Naive thymus-derived CD4-positive, alpha-beta T cell (primary cell): ENCODE results near the gene DNM3. TPM values are rescaled to one million over a fixed set of nuclear protein-coding genes. Genes with fewer than 3 reads are reported as not detected.

Source experiments
- ATAC-seq: fragments of 150-1000 bp; cut with Tn5 transposase; 2 replicates; pipeline ENCODE4 v1.10.0; 2021; ENCODE audit warnings: mild to moderate bottlenecking, moderate library complexity
- CTCF ChIA-PET: fragments of 350-600 bp; sonication (Branson Sonifier 250); formaldehyde crosslinking; loops from one replicate; lab custom pipeline; 2021; ENCODE audit warnings: antibody characterized with exemption; lab: Charles Lee
- POLR2A ChIA-PET: fragments of 350-600 bp; sonication (Branson Sonifier 250); formaldehyde crosslinking; loops from one replicate; lab custom pipeline; 2021; ENCODE audit warnings: antibody characterized with exemption, inconsistent platforms; lab: Charles Lee
- DNase-seq, 9 donors: peaks; one replicate each; pipeline versions ENCODE4 v3.0.0 to v3.0.0-alpha.2; 2020 to 2022; ENCODE audit warnings: mixed read lengths in 1 of 9
- H3K27ac ChIP-seq: one replicate; pipeline ENCODE4 v1.7.0; 2013; ENCODE audit warnings: mild to moderate bottlenecking, low read depth, low read length, moderate library complexity
- H3K27me3 ChIP-seq, 2 donors: one replicate each; pipeline ENCODE4 v1.7.0; 2013; ENCODE audit warnings: low read length in 2 of 2, mild to moderate bottlenecking in 2 of 2, moderate library complexity in 2 of 2; ENCODE audit not compliant: control insufficient read depth in 2 of 2, insufficient read depth in 2 of 2
- H3K36me3 ChIP-seq, 3 experiments: 1 replicate in 2 of 3; 2 replicates in 1 of 3; pipeline ENCODE4 v1.7.0; 2013; ENCODE audit warnings: low read length in 3 of 3, mild to moderate bottlenecking in 3 of 3, moderate library complexity in 1 of 3; ENCODE audit not compliant: insufficient read depth in 3 of 3, control insufficient read depth in 2 of 3
- H3K4me1 ChIP-seq, 2 donors: one replicate each; pipeline ENCODE4 v1.7.0; 2013; ENCODE audit warnings: low read length in 2 of 2, mild to moderate bottlenecking in 2 of 2, moderate library complexity in 1 of 2; ENCODE audit not compliant: control insufficient read depth in 2 of 2, insufficient read depth in 2 of 2
- H3K4me3 ChIP-seq: 2 replicates; pipeline ENCODE4 v1.7.0; 2013; ENCODE audit warnings: mild to moderate bottlenecking, low read length
- H3K9me3 ChIP-seq, 3 experiments: 1 replicate in 2 of 3; 2 replicates in 1 of 3; pipeline ENCODE4 v1.7.0; 2013; ENCODE audit warnings: low read length in 3 of 3; ENCODE audit not compliant: control insufficient read depth in 2 of 3
- H3K27ac Mint-ChIP-seq, 9 donors: one replicate each; pipeline ENCODE4 v1.8.0; 2020 to 2022; ENCODE audit warnings: mixed read lengths in 9 of 9, mild to moderate bottlenecking in 8 of 9, moderate library complexity in 5 of 9, inconsistent platforms in 2 of 9
- H3K27me3 Mint-ChIP-seq, 5 donors: one replicate each; pipeline ENCODE4 v1.8.0; 2021 to 2022; ENCODE audit warnings: mixed read lengths in 5 of 5, mild to moderate bottlenecking in 1 of 5
- H3K36me3 Mint-ChIP-seq, 5 donors: one replicate each; pipeline ENCODE4 v1.8.0; 2020 to 2022; ENCODE audit warnings: mixed read lengths in 5 of 5, mild to moderate bottlenecking in 3 of 5, inconsistent platforms in 1 of 5
- H3K4me1 Mint-ChIP-seq, 7 donors: one replicate each; pipeline ENCODE4 v1.8.0; 2020 to 2022; ENCODE audit warnings: mixed read lengths in 7 of 7, mild to moderate bottlenecking in 3 of 7, inconsistent platforms in 1 of 7
- H3K4me3 Mint-ChIP-seq, 10 donors: one replicate each; pipeline ENCODE4 v1.8.0; 2020 to 2022; ENCODE audit warnings: mild to moderate bottlenecking in 10 of 10, mixed read lengths in 10 of 10, moderate library complexity in 6 of 10, inconsistent platforms in 2 of 10
- H3K9me3 Mint-ChIP-seq, 11 donors: one replicate each; pipeline ENCODE4 v1.8.0; 2020 to 2022; ENCODE audit warnings: mixed read lengths in 11 of 11, mild to moderate bottlenecking in 4 of 11, inconsistent platforms in 1 of 11, moderate library complexity in 1 of 11
- intact Hi-C, 2 donors: fragments of 100-400 bp; cut with micrococcal nuclease; formaldehyde crosslinking; loops; one replicate each; pipeline ENCODE4 v1.15.1; 2023
- polyA plus RNA-seq, 2 donors: library from polyadenylated mRNA; unstranded; fragments of 300-500 nt; fragmentation: Illumina TruSeq; gene quantifications; one replicate each; pipeline ENCODE4 v1.2.3, GENCODE V29; 2021
- total RNA-seq, 6 experiments: library from RNA in 5 of 6; stranded (reverse) in 5 of 6; gene quantifications; 1 replicate in 5 of 6; 2 replicates in 1 of 6; pipeline ENCODE4 v1.2.3 and lab custom pipeline; 2021 to 2026

DNM3 gene
- total and polyA plus RNA-seq, 7 experiments from 2014 or later: 1.2 to 2.5 (median 2.0) TPM

- Histone ChIP-seq H3K27me3 (no peaks in the 10 kb centered on the region), H3K9me3 (no peaks in the 10 kb centered on the region), H3K4me3 (no peak overlapping the region), H3K36me3 (peaks cover 0 to 36% (median 0%) of the 10 kb centered on the region in 3 experiments), H3K27ac (no peak overlapping the region), H3K4me1 (peaks cover 0 to 3% of the 10 kb centered on the region in 2 donors)
- no peaks in the 10 kb centered on the region for H3K9me3 Mint-ChIP-seq
- peaks cover 0 to 18% (median 12%) of the 10 kb centered on the region in 5 donors for H3K36me3 Mint-ChIP-seq
- DNase-seq: peak in 3 of 9 donors; percentile 12 to 17 (median 13)
- peak overlapping the region in 5 of 9 donors; percentile 25 to 80 (median 40) for H3K27ac Mint-ChIP-seq
- ChIA-PET CTCF (interaction anchor here (0.6 to 5.3 kb wide), 11 partner anchors 9 to 1139 kb away, joined by 3 to 45 read pairs (median 3); no protein-coding TSS in a partner anchor), POLR2A (no interaction called here)
- peaks cover 0 to 13% (median 8%) of the 10 kb centered on the region in 7 donors for H3K4me1 Mint-ChIP-seq
- H3K4me3 Mint-ChIP-seq: no peak overlapping the region
- no peaks in the 10 kb centered on the region for H3K27me3 Mint-ChIP-seq
- intact Hi-C loops: loop anchor here (1.0 to 2.0 kb wide), 4 partner anchors 41 to 628 kb away; no protein-coding TSS in a partner anchor
- ATAC-seq: no peak
Observed at GRCh38 chr1:171801487-171801891, 39.8 kb upstream of the DNM3 start.

- no peak overlapping the region for H3K4me3 Mint-ChIP-seq
- CTCF ChIA-PET: interaction anchor here (0.7 to 5.3 kb wide), 8 partner anchors 8 to 1138 kb away, joined by 3 to 45 read pairs (median 4); no protein-coding TSS in a partner anchor
- no peaks in the 10 kb centered on the region for H3K9me3 Mint-ChIP-seq
- H3K4me1 Mint-ChIP-seq: peaks cover 0 to 16% (median 11%) of the 10 kb centered on the region in 7 donors
- DNase-seq (no peak), ATAC-seq (no peak)
- Histone ChIP-seq H3K4me1 (peaks cover 0 to 3% of the 10 kb centered on the region in 2 donors), H3K4me3 (no peak overlapping the region), H3K27ac (no peak overlapping the region), H3K36me3 (peaks cover 0 to 29% (median 0%) of the 10 kb centered on the region in 3 experiments), H3K9me3 (no peaks in the 10 kb centered on the region), H3K27me3 (no peaks in the 10 kb centered on the region)
- POLR2A ChIA-PET: no interaction called here
- H3K27me3 Mint-ChIP-seq: no peaks in the 10 kb centered on the region
- H3K36me3 Mint-ChIP-seq: peaks cover 0 to 12% (median 6%) of the 10 kb centered on the region in 5 donors
- intact Hi-C loops: no loop called here
- peak overlapping the region in 1 of 9 donors; percentile 50 for H3K27ac Mint-ChIP-seq
Observed at GRCh38 chr1:171802207-171802606, 39.1 kb upstream of the DNM3 start.

- Mint-ChIP-seq H3K4me3 (no peak overlapping the region), H3K27ac (no peak overlapping the region), H3K36me3 (peaks cover 0 to 7% (median 4%) of the 10 kb centered on the region in 5 donors), H3K4me1 (peaks cover 0 to 16% (median 10%) of the 10 kb centered on the region in 7 donors), H3K9me3 (no peaks in the 10 kb centered on the region), H3K27me3 (no peaks in the 10 kb centered on the region)
- H3K27ac ChIP-seq: no peak overlapping the region
- H3K36me3 ChIP-seq: peaks cover 0 to 20% (median 0%) of the 10 kb centered on the region in 3 experiments
- H3K27me3 ChIP-seq: no peaks in the 10 kb centered on the region
- ATAC-seq (no peak), DNase-seq (no peak)
- POLR2A ChIA-PET: no interaction called here
- H3K9me3 ChIP-seq: no peaks in the 10 kb centered on the region
- no peak overlapping the region for H3K4me3 ChIP-seq
- peaks cover 0 to 3% of the 10 kb centered on the region in 2 donors for H3K4me1 ChIP-seq
- intact Hi-C loops: no loop called here
- CTCF ChIA-PET: interaction anchor here (1.6 to 5.3 kb wide), 3 partner anchors 9 to 642 kb away, joined by 4 to 45 read pairs (median 8); no protein-coding TSS in a partner anchor
Observed at GRCh38 chr1:171803045-171803444, 38.3 kb upstream of the DNM3 start.

GRCh38 chr1:171803461-171804022, 37.8 kb upstream of the DNM3 start:
- CTCF ChIA-PET: interaction anchor here (1.6 to 5.3 kb wide), 2 partner anchors 9 to 182 kb away, joined by 4 to 45 read pairs; no protein-coding TSS in a partner anchor
- POLR2A ChIA-PET: no interaction called here
- no peak overlapping the region for H3K27ac Mint-ChIP-seq
- no peaks in the 10 kb centered on the region for H3K27me3 Mint-ChIP-seq
- H3K4me1 Mint-ChIP-seq: peaks cover 0 to 16% (median 10%) of the 10 kb centered on the region in 7 donors
- no peaks in the 10 kb centered on the region for H3K9me3 Mint-ChIP-seq
- Histone ChIP-seq H3K4me1 (peaks cover 0 to 3% of the 10 kb centered on the region in 2 donors), H3K9me3 (no peaks in the 10 kb centered on the region), H3K27me3 (no peaks in the 10 kb centered on the region), H3K27ac (no peak overlapping the region), H3K4me3 (no peak overlapping the region), H3K36me3 (peaks cover 0 to 15% (median 0%) of the 10 kb centered on the region in 3 experiments)
- H3K36me3 Mint-ChIP-seq: peaks cover 0 to 7% (median 1%) of the 10 kb centered on the region in 5 donors
- ATAC-seq (no peak), DNase-seq (no peak)
- intact Hi-C loops: no loop called here
- no peak overlapping the region for H3K4me3 Mint-ChIP-seq

- POLR2A ChIA-PET: no interaction called here
- Mint-ChIP-seq H3K4me3 (peak overlapping the region in 6 of 10 donors; percentile 9 to 33 (median 22)), H3K36me3 (peaks cover 0 to 3% (median 0%) of the 10 kb centered on the region in 5 donors), H3K27me3 (no peaks in the 10 kb centered on the region), H3K9me3 (no peaks in the 10 kb centered on the region), H3K4me1 (peaks cover 0 to 16% (median 10%) of the 10 kb centered on the region in 7 donors), H3K27ac (peak overlapping the region in 1 of 9 donors; percentile 72)
- Histone ChIP-seq H3K9me3 (no peaks in the 10 kb centered on the region), H3K4me1 (peaks cover 0 to 3% of the 10 kb centered on the region in 2 donors), H3K27me3 (no peaks in the 10 kb centered on the region), H3K36me3 (peaks cover 0 to 2% (median 0%) of the 10 kb centered on the region in 3 experiments), H3K4me3 (no peak overlapping the region), H3K27ac (no peak overlapping the region)
- CTCF ChIA-PET: interaction anchor here (5.3 kb wide), 1 partner anchor 180 kb away, joined by 45 read pairs; no protein-coding TSS in a partner anchor
- ATAC-seq: peak; percentile 79
- no peak for DNase-seq
- intact Hi-C loops: loop anchor here in 1 of 2 donors (1.0 kb wide), 1 partner anchor 180 kb away; no protein-coding TSS in a partner anchor
Observed at GRCh38 chr1:171805395-171806115, 35.7 kb upstream of the DNM3 start.

GRCh38 chr1:171807556-171807955, 33.7 kb upstream of the DNM3 start:
- no peak overlapping the region for H3K4me3 Mint-ChIP-seq
- Histone ChIP-seq H3K27me3 (no peaks in the 10 kb centered on the region), H3K9me3 (no peaks in the 10 kb centered on the region), H3K4me3 (no peak overlapping the region), H3K4me1 (peaks cover 0 to 3% of the 10 kb centered on the region in 2 donors), H3K27ac (no peak overlapping the region), H3K36me3 (no peaks in the 10 kb centered on the region)
- H3K27me3 Mint-ChIP-seq: peaks cover 0 to 5% (median 0%) of the 10 kb centered on the region in 5 donors
- POLR2A ChIA-PET: interaction anchor here (0.6 kb wide), 1 partner anchor 15 kb away, joined by 3 read pairs; no protein-coding TSS in a partner anchor
- intact Hi-C loops: no loop called here
- peaks cover 0 to 3% (median 0%) of the 10 kb centered on the region in 5 donors for H3K36me3 Mint-ChIP-seq
- no peak for ATAC-seq
- peaks cover 0 to 12% (median 10%) of the 10 kb centered on the region in 7 donors for H3K4me1 Mint-ChIP-seq
- H3K27ac Mint-ChIP-seq: no peak overlapping the region
- no peaks in the 10 kb centered on the region for H3K9me3 Mint-ChIP-seq
- CTCF ChIA-PET: no interaction called here
- DNase-seq: no peak
